Ovary (tissue), 9 donors: Measurements from ENCODE around the gene COL6A1. TPM values are rescaled to one million over a fixed set of nuclear protein-coding genes. Genes with fewer than 3 reads are reported as not detected.

Source experiments
- polyA plus RNA-seq, 2 donors: library from polyadenylated mRNA; stranded (reverse); fragments of 200-250 nt in 1 of 2; fragments of 350-450 nt in 1 of 2; fragmentation: Illumina TruSeq in 1 of 2; extraction: RNeasy Lipid Tissue Mini Kit (QIAGEN cat#74804) in 1 of 2; gene quantifications; one replicate each; pipeline ENCODE4 v1.2.3, GENCODE V29; 2013 to 2014
- total RNA-seq, 7 donors: library from RNA; depleted of rRNA in 2 of 7; stranded (reverse); fragments of >200 nt in 2 of 7; fragmentation: NEBNext Ultra II Directional in 3 of 7; extraction: Animal tissue kit (Norgen Biotek cat#: 25700) in 3 of 7; gene quantifications; one replicate each; pipeline versions ENCODE4 v1.1.0 to v1.2.4, GENCODE V29; 2016 to 2023
- donor health status: DM: no; HTN: no; CAD: no; lungs with moderate emphysema.
- donor health status: DM: no; HTN: no; CAD: no.
- donor health status: Bipolar disorder and iron deficiency.
- donor health status: DM: yes; HTN: yes; CAD: no.
- donor health status: DM: no; HTN: no; CAD: no.
- donor health status: DM: yes; HTN: yes; CAD: no.

COL6A1 gene
- total and polyA plus RNA-seq, 9 donors: 112 to 905 (median 731) TPM

Other genes with a start within 250 kb of the COL6A1 start
- gene COL6A2, start 116.3 kb downstream of the COL6A1 start, total RNA-seq: 1,000 to 10,000 TPM in 1 of 7 donors, 100 to 1,000 TPM in 6; 222 to 1,092 (median 831) TPM
- gene COL6A2, start 116.3 kb downstream of the COL6A1 start, polyA plus RNA-seq: 100 to 1,000 TPM in 1 of 2 donors, 10 to 100 TPM in 1; 50.9 to 818 TPM
- 1 to 10 TPM in 5 of 7 donors, under 1 TPM in 2; 0.83 to 7.5 (median 3.8) TPM for gene FTCD, start 173.8 kb downstream of the COL6A1 start, total RNA-seq
- 1 to 10 TPM in 1 of 2 donors, not detected in 1; 3.5 TPM for gene FTCD, start 173.8 kb downstream of the COL6A1 start, polyA plus RNA-seq
- gene SPATC1L, start 202.7 kb downstream of the COL6A1 start, total RNA-seq: 10 to 100 TPM in 5 of 7 donors, 1 to 10 TPM in 2; 7.2 to 21.1 (median 14.9) TPM
- gene SPATC1L, start 202.7 kb downstream of the COL6A1 start, polyA plus RNA-seq: 10 to 100 TPM in 1 of 2 donors, 1 to 10 TPM in 1; 2.8 to 21.3 TPM
- 100 to 1,000 TPM in 2 of 7 donors, 10 to 100 TPM in 5; 33.2 to 201 (median 80.9) TPM for gene LSS, start 247.0 kb downstream of the COL6A1 start, total RNA-seq
- gene LSS, start 247.0 kb downstream of the COL6A1 start, polyA plus RNA-seq: 10 to 100 TPM; 19.8 to 49.8 TPM